ENCODE results near the gene STYXL1. TPM values are rescaled to one million over a fixed set of nuclear protein-coding genes. Genes with fewer than 3 reads are reported as not detected.
"Not testable (repeated sequence)": the region's sequence is repeated elsewhere in the genome, so short reads cannot be mapped to it uniquely, and the experiment has no call there.

STYXL1 gene
- polyA plus RNA-seq, 3 donors, result 42.8 to 54.1 (median 53.0) TPM

DNA sequence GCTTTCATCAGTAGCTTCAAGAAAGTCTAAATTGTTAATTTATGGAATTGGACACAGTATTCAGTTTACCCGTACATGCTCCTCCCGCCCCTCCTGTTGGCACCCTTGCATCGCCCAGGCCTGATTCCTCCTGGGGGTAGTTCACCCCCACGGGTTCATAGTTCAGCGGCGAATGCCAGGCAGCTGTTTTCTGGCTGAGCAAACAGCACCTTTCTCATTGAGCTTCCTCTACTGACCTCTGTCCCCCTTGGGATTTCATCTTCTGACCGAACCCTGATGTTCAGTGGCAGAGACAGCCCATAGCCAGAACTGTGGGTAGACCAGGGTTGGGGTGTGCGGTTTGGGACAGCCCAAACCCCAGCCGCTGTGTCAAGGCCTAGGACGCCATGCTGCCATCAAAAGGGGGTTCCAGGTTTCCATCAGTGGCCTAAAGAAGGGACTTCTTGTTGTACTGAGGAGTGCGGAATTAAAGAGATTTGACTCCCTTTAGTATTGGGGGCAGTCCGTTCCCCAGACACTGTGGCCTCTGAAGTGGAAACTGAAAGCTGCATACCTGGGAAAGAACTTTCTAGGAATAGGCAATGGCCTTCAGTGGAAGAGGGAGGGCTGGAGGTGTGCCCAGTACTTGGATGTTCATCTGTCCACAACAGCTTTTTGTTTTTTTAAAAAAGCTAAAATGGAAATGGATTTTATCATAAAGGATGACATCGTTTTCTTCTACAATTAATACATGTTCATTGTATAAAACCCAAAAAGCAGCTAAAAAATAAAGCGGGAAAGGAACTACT lies 19.1 kb upstream of the STYXL1 start:
- no peak for DNase-seq (ENCODE audit: low read depth in 3 of 3, low spot score in 2 of 3)

DNA sequence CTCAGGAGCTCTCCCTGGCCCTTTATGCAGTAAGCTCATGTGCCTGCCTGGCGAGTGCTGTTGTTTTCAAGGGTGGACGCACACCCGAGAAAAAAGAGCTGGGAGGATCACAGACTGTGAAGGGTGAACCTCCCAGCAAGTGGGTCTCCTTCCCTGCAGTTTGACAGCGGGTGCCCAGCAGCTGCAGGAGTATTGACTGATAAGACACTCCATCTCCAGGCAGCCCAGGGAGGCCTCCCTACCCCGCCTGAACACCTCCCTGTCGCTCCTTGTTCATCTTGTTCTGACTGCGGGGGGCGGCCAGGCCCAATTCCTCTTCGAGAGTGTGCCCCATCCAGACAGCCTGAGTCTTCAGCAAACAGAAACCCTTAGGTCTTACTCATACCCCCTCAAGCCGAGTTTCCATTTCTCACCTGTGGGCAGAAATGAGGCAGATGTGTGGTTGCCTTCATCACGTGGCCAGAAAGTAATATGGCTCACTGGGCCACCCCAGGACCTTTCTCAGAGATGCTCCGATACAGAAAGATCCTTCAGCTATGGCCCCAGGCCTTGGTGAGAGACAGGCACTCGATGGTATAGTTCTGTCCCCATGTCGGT lies 17.3 kb upstream of the STYXL1 start:
- DNase-seq (ENCODE audit: low read depth in 3 of 3, low spot score in 2 of 3), result no peak

DNA sequence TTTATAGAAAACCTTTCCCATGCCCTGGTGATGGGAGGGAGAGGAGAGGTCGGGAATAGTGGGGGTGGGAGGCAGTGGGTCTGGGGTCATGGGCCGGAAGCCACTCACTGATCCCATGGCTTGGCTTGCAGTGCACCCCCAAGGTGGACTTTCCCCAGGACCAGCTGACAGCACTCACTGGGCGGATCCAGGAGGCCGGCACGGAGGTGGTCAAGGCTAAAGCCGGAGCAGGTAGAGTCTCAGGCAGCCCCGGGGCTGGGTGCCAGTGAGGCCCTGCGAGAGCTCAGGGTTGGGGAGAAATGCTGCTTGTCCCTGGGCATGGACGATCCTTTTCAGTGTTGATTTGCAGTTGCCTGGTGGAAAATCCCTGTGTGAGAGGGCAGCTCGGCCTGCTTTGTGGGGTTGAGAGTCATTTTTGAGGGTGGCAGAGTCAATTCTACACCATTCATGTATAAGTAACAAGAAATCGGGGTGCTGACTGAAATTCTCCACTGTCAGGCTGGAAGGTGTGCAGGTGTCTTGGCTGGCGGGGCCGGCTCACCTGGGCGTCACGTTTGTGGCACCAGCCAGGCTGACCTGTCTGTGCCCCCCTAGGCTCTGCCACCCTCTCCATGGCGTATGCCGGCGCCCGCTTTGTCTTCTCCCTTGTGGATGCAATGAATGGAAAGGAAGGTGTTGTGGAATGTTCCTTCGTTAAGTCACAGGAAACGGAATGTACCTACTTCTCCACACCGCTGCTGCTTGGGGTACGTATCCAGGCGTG lies 16.6 kb upstream of the STYXL1 start:
- no peak for DNase-seq (ENCODE audit: low read depth in 3 of 3, low spot score in 2 of 3)

DNA sequence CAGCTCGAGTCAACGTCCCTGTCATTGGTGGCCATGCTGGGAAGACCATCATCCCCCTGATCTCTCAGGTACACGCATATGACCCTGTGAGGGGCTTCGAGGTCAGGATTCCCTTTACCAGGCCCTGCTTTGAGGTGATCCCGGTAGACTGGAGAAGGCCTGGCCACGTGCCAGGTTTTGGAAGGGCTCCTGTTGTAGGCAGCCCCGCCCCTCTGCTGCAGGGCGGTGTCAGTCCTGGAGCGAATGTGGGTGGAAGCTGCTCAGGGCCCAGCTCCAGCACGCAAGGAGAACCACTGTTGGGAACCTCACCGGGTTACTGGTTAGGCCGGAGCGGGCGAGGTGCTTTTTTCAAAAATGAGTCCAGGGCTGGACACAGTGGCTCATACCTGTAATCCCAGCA lies 15.7 kb upstream of the STYXL1 start:
- DNase-seq (ENCODE audit: low read depth in 3 of 3, low spot score in 2 of 3), result no peak

DNA sequence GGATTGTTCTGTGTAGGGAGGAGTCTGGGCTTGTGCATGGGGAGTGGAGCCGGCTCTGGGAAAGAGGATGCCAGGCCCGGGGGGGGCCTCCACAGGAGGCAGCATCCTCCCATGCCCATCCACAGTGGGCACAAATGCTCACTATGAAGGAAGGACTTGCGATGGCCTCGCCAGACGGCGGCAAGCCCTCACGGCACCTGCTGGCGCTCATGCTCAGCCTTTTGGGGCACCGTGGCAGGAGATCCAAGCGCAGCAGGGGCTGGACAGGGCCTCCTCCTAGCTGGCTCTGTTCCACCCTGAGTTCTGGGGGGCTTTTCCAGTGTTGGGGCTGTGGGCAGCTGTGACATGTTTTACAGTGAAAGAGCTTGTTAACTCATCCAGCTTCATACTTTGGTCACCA lies 15.3 kb upstream of the STYXL1 start:
- DNase-seq (ENCODE audit: low read depth in 3 of 3, low spot score in 2 of 3), result no peak

DNA sequence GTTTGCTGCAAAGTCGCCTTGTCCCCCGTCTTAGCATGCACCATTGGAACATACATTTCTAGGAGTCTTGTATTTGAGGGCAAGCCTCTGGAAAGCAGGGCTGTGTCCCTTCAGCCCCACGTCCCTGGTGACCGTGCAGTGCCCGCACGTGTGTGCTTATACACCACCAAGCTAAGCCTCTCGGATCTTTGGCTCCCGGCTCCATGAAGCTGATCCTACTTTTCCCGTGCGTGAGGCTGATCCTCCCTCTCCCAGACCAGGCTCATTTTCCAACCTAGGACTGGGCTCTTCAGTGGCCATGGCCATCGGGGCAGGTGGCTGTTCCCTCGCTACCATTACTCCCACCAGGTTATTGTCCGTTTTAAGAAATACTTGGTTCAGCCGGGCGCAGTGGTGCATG lies 14.5 kb upstream of the STYXL1 start:
- no peak for DNase-seq (ENCODE audit: low read depth in 3 of 3, low spot score in 2 of 3)

DNA sequence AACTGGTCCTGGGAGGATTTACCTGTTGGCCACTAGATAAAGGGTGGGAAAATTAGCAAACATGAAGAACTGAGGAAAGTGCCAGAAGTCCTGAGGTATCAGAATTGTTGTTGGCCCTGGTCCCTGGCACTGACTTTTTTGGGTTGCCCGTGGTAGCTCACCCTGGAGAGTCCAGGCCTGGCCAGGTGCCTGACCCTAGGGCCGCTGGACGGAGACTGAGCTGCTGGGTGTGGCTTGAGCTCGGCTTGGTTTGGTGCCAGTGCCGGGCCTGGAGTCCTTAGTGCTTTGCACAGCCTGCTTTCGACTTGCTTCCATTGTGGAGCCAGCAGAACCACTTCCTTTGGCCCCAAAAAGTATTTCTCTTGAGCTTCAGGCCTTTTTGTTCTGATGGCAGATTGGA lies 13.0 kb upstream of the STYXL1 start:
- DNase-seq (ENCODE audit: low read depth in 3 of 3, low spot score in 2 of 3), result no peak

DNA sequence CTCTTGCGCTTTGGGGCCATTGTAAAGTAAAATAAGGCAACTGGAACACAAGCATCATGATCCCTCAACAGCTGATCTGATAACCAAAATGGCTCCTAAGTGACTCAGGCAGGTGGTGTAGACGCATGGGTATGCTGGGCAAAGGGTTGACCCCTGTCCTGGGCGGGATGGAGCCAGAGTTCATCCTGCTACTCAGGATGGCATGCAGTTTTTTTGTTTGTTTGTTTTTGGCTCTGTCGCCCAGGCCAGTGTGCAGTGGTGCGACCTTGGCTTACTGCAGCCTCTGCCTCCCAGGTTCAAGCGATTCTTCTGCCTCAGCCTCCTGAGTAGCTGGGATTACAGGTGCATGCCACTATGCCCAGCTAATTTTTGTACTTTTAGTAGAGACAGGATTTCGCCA lies 10.9 kb upstream of the STYXL1 start:
- DNase-seq (ENCODE audit: low read depth in 3 of 3, low spot score in 2 of 3), result not testable (repeated sequence)

DNA sequence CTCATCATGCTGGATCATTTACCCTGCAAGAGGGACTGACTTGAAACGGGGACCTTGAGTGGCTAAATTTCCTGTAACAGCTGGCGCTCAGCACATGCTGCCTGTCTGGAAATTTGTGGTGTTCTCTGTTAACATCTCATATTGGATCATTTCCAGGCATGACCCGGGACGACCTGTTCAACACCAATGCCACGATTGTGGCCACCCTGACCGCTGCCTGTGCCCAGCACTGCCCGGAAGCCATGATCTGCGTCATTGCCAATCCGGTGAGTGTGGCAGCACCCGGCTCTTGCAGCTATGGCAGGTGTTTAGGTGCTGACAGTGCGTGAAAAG lies 10.0 kb upstream of the STYXL1 start:
- DNase-seq (ENCODE audit: low read depth in 3 of 3, low spot score in 2 of 3), result no peak

DNA sequence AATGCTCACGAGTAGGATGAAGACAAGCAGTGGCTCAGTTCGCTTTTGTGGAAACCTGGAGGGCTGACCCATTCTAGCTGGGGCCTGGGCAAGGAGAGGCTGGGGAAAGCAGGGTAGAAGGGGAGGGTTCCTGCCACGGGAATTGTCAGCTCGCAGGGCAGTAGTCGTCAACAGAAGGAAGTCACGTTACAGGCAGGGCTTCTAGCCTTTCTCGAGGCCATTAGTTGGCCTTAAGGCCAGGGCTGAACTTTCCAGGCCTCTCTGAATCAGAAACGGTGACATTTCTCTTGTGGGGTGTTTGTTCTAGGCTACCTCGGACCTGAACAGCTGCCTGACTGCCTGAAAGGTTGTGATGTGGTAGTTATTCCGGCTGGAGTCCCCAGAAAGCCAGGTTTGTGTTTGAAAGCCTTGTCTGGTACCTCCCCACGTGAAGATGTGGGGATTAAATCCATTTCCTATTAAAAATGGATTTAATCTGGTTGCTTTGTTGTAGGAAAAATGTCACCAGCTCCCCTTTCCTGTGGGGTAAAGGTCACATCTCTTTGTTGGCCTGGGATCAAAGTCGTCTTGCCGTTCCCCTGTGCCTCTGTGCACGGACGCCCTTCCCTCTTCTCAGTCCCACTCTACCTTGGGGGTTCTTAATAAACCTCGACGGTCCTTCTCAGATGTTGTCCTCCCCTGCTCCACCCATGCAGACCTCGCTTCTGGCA lies 9.5 kb upstream of the STYXL1 start:
- DNase-seq (ENCODE audit: low read depth in 3 of 3, low spot score in 2 of 3), result no peak

DNA sequence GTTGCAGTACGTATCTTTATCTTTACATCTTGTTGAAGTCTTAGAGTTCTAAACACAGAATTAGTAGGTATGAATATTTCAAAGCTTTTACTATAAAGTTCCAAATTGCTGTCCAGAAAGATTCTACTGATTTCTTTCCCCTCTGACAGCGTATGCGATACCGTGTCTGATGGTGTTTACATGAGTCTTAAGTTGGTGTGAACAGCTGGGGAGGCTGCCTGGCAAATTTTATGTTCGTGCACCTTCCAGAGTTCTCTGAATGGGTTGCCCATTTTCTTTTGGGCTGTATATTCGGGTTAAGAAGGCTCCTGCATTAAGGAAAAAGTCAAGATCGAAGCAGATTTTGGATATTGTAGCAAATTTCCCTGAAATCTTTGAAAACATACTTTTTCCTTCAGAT lies 8.4 kb upstream of the STYXL1 start:
- DNase-seq (ENCODE audit: low read depth in 3 of 3, low spot score in 2 of 3), result no peak

DNA sequence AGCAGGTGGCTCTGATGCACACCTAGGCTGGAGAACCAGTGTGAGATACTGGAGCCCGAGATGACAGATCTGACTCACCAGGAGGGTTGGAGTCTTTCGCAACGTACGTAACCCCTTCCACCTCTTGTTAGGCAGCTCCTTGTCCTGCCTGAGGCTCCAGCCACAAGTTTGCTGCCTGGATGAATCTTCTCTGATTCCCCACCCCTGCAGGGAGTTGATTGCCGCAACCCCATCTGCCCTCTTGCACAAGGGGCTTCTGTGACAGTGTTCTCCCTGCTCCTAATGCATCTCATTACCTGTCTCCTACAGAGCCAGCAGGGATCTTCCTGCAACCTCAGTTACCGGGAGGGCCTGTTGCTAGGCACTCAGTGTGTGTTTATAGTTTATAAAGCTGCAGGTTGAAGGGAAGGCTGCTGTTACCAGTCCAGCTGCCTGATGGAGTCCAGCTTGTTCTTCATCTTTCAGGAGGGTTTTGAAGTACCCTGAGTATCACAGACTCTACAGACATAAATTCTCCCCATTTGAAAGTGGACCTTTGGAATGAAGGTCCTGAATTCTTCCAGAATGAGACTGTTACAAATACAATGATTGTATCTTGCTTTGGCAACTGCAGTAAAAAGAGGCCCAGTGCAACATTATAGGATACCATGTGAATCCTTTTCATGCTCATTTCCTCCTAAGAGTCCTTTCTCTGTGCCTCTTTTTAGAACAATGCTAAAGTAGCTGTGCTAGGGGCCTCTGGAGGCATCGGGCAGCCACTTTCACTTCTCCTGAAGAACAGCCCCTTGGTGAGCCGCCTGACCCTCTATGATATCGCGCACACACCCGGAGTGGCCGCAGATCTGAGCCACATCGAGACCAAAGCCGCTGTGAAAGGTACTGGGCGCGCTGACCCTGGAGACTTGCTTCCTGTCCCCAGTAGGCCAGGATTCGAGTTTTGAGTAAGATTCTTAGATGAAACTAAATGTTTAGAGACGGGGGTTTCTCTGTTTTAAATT lies 6.6 kb upstream of the STYXL1 start:
- DNase-seq (ENCODE audit: low read depth in 3 of 3, low spot score in 2 of 3), result no peak

DNA sequence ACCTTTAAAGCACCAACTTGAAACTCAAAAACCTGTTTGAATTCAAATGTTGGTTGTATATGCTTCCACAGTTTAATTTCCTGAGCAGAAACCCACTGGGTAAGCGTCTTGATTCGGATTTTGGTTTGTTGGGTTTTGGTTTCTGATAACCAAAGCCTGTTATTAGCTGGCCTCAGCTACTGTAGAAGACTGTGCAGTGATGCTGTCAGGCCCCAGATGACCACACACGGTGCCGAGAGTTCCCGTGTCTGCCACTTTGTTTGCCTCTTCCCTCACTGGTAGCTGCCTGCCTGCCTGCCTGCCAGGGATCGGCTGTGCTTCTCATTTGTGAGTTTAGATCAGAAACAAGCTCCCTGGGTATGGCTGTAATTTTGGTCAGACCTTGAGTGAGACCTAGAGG lies 5.7 kb upstream of the STYXL1 start:
- no peak for DNase-seq (ENCODE audit: low read depth in 3 of 3, low spot score in 2 of 3)

DNA sequence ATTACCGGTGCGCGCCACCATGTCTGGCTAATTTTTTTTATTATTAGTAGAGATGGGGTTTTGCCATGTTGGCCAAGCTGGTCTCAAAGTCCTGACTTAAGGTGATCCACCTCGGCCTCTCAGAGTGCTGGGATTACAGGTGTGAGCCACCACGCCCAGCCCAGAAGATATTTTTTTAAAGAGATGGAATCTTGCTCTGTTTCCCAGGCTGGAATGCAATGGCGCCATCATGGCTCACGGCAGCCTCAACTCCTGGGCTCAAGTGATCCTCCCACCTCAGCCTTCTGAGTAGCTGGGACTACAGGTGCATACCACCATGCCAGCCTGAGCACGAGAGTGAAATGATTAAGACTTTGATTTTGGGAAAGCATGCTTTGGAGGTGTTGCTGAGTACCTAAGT lies 4.9 kb upstream of the STYXL1 start:
- DNase-seq (ENCODE audit: low read depth in 3 of 3, low spot score in 2 of 3), result not testable (repeated sequence)

DNA sequence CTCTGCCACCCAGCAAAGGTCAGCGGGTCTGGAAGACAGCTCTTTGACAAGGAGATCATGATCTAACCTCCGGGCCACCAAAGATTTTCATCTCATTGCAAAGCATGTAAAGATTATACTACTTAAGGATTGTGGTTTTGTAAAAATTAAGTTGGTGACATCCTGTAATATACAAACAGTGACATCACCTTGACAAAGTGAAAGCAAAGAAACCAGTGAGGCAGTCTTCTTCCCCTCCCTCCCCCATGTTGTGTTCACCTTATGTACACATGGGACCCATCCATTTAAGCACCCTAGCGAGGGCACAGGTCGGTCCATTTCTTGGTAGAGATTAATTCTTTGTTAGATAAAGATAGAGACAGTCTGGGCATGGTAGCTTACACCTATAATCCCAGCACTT lies 4.0 kb upstream of the STYXL1 start:
- no peak for DNase-seq (ENCODE audit: low read depth in 3 of 3, low spot score in 2 of 3)

DNA sequence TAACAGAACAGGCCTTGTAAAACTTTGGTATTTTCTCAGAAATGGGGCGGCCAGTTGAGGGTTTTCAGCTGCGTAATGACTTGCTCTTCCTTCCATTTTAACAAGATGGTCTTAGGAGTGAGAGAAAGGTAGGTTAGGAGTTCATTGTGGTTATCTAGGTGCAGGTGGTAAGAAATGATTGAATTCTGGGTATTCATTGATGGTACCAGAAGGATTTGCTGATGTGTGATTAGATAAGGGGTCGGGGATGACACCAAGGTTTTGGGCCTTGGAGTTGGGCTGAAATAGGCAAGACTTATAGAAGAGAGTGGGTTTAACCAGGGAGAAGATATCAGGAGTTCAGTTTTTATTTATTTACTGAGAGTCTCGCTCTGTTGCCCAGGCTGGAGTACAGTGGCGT lies 2.7 kb upstream of the STYXL1 start:
- DNase-seq (ENCODE audit: low read depth in 3 of 3, low spot score in 2 of 3), result no peak

DNA sequence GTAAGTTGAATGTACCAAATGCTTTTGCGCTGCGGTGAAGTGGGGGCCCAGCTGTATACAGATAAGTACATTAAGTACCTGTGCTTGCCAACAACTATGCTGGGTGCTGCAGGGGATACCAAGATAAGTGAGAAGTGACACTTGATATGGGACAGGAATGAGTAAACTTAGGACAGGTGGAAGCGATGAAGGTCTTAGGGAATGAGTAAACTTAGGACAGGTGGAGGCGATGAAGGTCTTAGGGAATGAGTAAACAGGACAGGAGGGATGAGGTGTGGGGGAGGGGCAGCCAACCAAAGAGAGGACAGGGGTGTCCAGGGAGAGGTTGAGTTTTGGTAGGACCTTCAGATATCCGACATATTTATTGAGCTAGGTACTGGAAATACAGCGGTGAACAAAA lies 1.5 kb upstream of the STYXL1 start:
- no peak for DNase-seq (ENCODE audit: low read depth in 3 of 3, low spot score in 2 of 3)

DNA sequence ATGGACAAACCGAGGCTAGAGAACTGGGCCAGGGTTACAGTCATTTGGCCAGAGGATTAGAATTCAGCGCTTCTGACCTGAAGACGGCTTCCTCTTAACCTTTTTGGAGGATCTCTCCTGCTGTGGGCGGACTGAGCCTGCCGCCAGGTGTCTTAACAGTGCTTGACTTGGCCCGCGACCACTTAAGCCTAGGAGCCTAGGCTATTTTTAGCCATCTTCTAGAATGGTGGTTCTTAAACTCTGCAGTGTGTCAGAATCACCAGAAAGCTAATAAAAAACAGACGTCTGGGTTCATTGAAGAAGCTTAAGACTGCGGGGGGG lies 828 bp upstream of the STYXL1 start:
- DNase-seq (ENCODE audit: low read depth in 3 of 3, low spot score in 2 of 3), result no peak

DNA sequence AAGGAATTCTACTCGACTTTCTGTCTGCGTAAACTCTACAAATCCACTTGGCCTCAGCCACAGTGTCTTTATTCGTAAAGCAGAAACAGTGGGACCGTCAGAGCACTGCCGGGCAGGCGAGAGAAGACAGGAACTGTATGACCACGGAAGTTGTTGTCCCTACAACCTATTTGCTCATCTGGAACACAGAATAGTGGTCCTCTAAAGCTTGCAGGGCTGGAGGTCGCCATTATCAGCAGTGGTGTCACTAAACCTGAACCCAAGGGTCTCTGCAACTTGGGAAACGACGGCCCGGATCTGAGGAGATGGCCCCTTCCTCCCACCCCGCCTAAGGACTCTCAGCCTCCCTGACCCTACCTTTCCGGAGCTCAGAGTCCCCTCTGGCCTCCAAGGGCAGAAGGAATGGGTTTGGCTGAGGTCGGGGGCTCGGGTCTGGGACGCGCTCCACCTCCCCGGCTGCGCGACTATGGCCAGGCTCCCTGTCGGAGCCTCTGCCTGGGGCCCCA lies 442 bp downstream of the STYXL1 start:
- no peak for DNase-seq (ENCODE audit: low read depth in 3 of 3, low spot score in 2 of 3)

DNA sequence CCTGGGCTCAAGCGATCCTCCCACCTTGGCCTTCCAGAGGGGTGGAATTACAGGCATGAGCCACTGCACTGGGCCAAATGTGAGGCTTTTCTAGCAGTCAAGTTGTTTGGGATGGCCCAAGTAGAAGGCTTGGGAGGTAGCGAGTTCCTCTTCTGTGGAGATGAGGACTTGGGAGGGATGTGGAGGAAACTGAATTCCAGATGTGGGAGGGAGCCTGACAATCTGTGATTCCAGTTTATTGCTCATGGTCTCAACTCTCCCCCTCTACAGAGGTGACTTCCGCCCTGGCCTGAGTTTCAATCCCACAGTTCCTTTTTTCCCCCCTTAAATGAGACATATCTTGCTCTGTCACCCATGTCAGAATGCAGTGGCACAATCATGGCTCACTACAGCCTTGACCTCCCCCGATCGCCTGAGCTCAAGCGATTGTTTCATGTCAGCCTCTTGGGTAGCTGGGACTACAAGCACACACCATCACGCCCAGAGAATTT lies 3.4 kb downstream of the STYXL1 start:
- no peak for DNase-seq (ENCODE audit: low read depth in 3 of 3, low spot score in 2 of 3)
